Subcutaneous adipose tissue (tissue), 4 donors: ENCODE data around the gene PDE8B. TPM values are rescaled to one million over a fixed set of nuclear protein-coding genes. Genes with fewer than 3 reads are reported as not detected.

Source experiments
- total RNA-seq, 4 donors: library from RNA; depleted of rRNA; stranded (reverse); fragments of >200 nt; gene quantifications; one replicate each; pipeline ENCODE4 v1.1.0, GENCODE V29; 2016
- TF ChIP-seq, protein P1 (sequence below): fragments of 450-650 bp; IDR thresholded peaks from one replicate; pipeline ENCODE4 v1.5.1; 2016; ENCODE audit warnings: low read depth, mild to moderate bottlenecking, control low read depth, antibody characterized with exemption, moderate library complexity

The PDE8B gene
- total RNA-seq, 4 donors from 2014 or later, result 17.2 to 106 (median 61.0) TPM

DNA sequence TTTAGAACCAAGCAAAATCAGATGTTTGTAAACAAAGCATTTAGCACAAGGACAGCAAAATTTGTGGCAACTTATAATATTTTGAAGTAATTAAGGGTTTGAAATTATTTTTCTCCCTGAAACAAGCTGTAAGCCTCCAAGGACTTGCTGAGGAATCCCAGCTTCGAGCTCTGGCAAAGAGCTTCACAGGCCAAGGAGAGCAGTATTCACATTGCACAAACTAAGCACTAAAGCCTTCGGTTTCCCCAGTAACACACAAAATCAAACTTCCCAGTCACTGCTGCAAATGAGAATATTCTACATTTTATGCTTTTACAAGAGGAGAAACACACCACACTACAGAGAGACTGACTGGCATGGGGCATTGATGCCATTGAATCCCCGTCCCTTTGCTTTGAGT is 179.7 kb downstream of the PDE8B start:
- TF ChIP-seq, protein P1, sequence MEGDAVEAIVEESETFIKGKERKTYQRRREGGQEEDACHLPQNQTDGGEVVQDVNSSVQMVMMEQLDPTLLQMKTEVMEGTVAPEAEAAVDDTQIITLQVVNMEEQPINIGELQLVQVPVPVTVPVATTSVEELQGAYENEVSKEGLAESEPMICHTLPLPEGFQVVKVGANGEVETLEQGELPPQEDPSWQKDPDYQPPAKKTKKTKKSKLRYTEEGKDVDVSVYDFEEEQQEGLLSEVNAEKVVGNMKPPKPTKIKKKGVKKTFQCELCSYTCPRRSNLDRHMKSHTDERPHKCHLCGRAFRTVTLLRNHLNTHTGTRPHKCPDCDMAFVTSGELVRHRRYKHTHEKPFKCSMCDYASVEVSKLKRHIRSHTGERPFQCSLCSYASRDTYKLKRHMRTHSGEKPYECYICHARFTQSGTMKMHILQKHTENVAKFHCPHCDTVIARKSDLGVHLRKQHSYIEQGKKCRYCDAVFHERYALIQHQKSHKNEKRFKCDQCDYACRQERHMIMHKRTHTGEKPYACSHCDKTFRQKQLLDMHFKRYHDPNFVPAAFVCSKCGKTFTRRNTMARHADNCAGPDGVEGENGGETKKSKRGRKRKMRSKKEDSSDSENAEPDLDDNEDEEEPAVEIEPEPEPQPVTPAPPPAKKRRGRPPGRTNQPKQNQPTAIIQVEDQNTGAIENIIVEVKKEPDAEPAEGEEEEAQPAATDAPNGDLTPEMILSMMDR, result no peak

DNA sequence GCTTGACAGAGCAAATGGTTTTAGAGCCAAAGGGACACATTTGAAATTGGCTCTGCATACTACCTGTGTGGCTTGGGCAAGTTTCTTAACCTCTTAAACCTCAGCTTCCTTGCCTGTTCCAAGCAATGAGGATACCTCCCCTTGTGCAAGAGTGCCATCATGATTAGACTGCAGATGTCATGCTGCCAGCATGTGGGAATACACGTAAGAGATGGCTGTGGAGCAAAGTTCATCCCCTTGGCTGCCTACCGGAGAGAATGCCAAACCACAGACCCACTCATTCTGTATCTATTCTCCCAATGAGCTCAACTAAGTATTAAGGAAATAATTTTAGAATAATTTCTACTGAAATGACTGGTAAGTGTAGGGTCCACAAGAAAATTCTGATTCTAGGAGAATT is 180.3 kb downstream of the PDE8B start:
- TF ChIP-seq, protein P1, result no peak

DNA sequence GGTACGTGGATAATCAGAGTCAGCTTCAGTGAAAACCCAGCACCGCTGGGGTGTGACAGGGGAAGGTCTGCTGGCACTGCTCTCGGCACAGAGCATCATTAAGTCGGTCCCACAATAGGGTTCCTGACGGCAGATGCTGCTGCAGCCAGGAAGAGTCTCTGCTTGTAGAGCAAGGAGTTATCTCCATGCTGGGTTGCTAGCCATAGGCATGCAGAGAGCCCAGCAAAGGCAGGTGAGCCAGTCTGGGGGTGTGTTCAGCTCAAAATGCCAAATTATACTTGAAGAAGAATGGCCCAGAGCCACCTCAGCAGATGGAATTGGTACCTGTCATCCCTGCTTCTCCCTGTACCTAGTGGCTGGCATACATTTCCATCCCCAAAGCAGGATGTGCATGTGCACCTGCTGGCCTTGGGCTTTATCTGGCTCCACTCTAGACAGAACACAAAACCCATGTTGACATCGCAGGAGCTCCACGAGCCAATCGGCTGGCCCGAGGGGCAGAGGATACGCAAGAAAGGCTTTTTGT is 180.8 kb downstream of the PDE8B start:
- TF ChIP-seq, protein P1, result no peak

DNA sequence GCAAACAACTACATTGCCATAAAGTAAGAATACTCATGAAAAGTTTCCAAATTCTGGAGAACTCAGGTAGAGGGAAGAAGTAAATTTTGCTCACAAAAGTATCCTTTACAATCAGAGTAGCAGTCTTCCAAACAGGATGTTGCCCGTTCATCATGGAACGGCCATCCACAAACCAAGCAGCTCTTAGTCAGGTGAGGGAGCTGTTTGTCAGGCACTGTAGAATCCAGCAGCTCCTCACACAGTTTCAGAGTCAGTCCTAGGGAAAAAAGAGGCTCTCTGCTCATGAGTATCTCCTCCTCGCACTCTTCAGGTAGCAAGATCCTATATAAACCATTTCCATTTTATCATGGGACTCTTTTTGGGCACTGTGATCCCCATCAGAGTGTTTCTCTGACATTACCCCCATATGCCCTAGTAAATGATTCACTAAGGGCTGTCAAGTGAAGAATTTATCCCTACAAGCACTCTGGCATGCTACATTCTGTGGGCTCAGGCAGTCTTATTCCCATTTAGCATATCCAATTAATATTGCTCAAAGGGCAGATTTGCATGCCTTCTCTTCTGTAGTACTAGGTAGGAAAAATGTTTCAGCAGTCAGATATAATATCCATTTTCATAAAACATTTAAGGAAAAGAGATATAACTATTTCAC is 183.7 kb downstream of the PDE8B start:
- TF ChIP-seq, protein P1, result no peak

DNA sequence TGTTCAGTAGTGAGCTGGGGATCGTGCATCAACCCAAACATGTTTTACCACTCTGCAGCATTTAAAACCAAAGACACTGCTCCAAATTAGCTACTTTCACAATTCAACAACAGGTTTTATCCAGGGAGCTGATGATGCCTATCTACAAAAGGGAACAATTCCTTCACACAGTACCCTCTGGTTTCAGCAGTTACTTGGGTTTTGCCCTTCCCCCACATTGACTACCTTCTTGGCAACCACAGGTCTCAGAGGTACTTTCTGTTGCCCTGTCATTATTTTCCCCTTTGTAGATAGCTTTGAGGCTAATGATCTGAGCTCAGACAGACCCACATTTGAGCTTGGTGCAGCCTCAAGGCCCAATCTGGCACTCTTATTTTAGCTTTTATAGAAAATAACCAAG is 185.5 kb downstream of the PDE8B start:
- TF ChIP-seq, protein P1, result no peak

DNA sequence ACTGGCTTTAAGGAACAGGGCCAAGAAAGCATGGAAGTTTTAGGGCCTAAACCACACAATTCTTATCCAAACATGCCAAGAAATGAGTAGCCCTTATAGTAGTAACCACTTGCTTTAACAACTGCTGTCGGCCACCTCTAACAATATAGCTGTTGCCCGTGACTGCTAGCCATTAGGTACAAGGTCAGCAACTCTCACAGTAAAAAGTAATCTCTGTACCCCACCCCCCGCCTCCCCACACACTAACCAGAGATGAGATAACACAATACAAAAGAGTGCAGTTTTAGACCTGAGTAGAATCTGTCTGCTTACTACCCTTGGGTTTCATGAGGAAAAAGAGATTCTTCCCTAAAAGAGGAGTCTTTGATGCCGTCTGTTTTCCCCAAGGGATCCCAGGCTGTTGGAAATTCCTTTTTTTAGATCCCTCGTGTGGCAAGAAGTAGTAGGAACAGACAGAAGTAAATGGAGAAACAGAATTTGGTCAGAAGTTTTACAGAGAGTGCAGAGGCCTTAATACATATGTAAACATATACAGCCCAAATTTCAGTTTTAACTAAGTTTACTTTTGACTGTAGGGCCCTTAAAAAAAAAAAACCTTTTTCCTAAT is 187.3 kb downstream of the PDE8B start:
- TF ChIP-seq, protein P1, result no peak

DNA sequence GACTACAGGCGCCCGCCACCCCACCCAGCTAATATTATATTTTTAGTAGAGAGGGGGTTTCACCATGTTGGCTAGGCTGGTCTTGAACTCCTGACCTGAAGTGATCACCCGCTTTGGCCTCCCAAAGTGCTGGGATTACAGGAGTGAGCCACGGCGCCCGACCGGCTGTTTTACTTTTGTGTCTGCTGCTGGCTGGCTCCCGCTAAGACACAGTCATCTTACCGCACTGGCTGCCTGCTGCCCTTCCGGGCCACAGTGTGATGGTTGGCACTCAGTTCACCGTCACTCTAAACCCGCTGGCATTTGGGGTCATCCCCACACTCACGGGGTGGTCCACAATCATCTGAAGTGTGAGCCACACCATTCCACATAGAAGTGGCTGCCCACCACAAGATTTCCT is 188.0 kb downstream of the PDE8B start:
- TF ChIP-seq, protein P1, result no peak
